ENCODE results near the gene CFAP300.

CFAP300 gene

GRCh38 chr11:102112509-102112821, 65.2 kb downstream of the CFAP300 start:
- TF ChIP-seq CTCF (IDR thresholded peaks at IDR 0.05; ENCODE audit: borderline replicate concordance, insufficient read depth, low read depth, low read length): no peak
- no peak overlapping the region for H3K4me3 ChIP-seq (ENCODE audit: low read depth, low read length)

- no peak overlapping the region for H3K4me3 ChIP-seq (ENCODE audit: low read depth, low read length)
- TF ChIP-seq CTCF (IDR thresholded peaks at IDR 0.05; ENCODE audit: borderline replicate concordance, insufficient read depth, low read depth, low read length): no peak
Observed at GRCh38 chr11:102114032-102114431, 66.8 kb downstream of the CFAP300 start.

- H3K4me3 ChIP-seq (ENCODE audit: low read depth, low read length): no peak overlapping the region
- no peak for TF ChIP-seq CTCF (IDR thresholded peaks at IDR 0.05; ENCODE audit: borderline replicate concordance, insufficient read depth, low read depth, low read length)
Observed at GRCh38 chr11:102115557-102115956, 68.3 kb downstream of the CFAP300 start.

DNA sequence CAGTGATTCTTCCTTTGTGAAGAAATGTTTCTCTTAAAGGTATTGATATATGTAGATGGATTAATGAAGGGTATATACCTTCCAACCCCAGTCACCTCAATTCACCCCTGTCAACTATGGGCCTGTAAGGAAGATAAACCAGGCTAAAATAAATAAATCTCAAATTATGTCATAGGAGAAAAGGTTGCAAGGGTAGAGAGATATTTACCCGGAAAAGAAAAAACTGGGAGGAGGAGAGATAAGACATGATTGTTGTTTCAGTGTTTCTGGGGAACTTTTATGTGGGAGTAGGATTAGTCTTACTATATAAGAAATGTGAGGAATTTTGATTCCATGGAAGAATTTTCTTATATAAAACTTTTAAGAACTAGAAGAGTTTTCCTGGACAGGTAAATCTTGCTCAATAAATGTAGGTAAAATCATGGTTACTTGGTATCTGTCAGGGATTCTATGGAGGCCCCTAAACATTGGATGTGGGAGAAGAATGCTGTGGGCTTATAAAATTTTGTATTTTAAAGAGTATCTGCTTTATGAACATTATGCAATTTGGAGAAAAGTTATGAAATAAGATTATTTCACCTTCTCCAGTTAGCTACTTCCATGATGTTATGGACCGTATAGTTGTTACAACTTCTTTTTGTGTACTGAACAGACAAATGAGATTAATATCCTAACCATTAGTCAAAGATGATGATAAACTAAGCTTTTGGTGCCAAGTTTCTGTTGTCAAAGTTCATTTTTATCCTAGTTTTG, 69.4 kb downstream of the CFAP300 start:
- no peak overlapping the region for H3K4me3 ChIP-seq (ENCODE audit: low read depth, low read length)
- TF ChIP-seq CTCF (IDR thresholded peaks at IDR 0.05; ENCODE audit: borderline replicate concordance, insufficient read depth, low read depth, low read length): no peak

- no peak overlapping the region for H3K4me3 ChIP-seq (ENCODE audit: low read depth, low read length)
- TF ChIP-seq CTCF (IDR thresholded peaks at IDR 0.05; ENCODE audit: borderline replicate concordance, insufficient read depth, low read depth, low read length): no peak
Observed at GRCh38 chr11:102117472-102118113, 70.4 kb downstream of the CFAP300 start.

GRCh38 chr11:102118937-102119336, 71.7 kb downstream of the CFAP300 start:
- no peak for TF ChIP-seq CTCF (IDR thresholded peaks at IDR 0.05; ENCODE audit: borderline replicate concordance, insufficient read depth, low read depth, low read length)
- no peak overlapping the region for H3K4me3 ChIP-seq (ENCODE audit: low read depth, low read length)

- no peak for TF ChIP-seq CTCF (IDR thresholded peaks at IDR 0.05; ENCODE audit: borderline replicate concordance, insufficient read depth, low read depth, low read length)
Observed at GRCh38 chr11:102119997-102120396, 72.8 kb downstream of the CFAP300 start.

More at GRCh38 chr11:102119997-102120396, 72.8 kb downstream of the CFAP300 start:
- H3K4me3 ChIP-seq (ENCODE audit: low read depth, low read length): no peak overlapping the region
